Stimulated activated CD8-positive, alpha-beta memory T cell treated with anti-CD3 and anti-CD28 coated beads, Interleukin-12 subunit alpha, Interleukin-12 subunit beta, amount 100 ng/mL, for 24 hours (primary cell): ENCODE results near the gene SORCS2.

Source experiments
- DNase-seq: peaks from one replicate; pipeline ENCODE4 v3.0.0-alpha.2; 2020; ENCODE audit errors: extremely low read depth

SORCS2 gene

GRCh38 chr4:7244331-7244665 lies 52.0 kb downstream of the SORCS2 start:
- no peak for DNase-seq

GRCh38 chr4:7244751-7245320 lies 52.5 kb downstream of the SORCS2 start:
- DNase-seq, result no peak

- DNase-seq, result no peak
These were observed 55.2 kb downstream of the SORCS2 start for GRCh38 chr4:7247521-7247920.

GRCh38 chr4:7247946-7248345 lies 55.6 kb downstream of the SORCS2 start:
- no peak for DNase-seq

- no peak for DNase-seq
These were observed 56.5 kb downstream of the SORCS2 start for GRCh38 chr4:7248857-7249256.

GRCh38 chr4:7251321-7251720 lies 59.0 kb downstream of the SORCS2 start:
- DNase-seq, result no peak

- no peak for DNase-seq
These were observed 59.7 kb downstream of the SORCS2 start for GRCh38 chr4:7252051-7252450.

- no peak for DNase-seq
These were observed 60.4 kb downstream of the SORCS2 start for GRCh38 chr4:7252510-7253340.

- no peak for DNase-seq
These were observed 61.0 kb downstream of the SORCS2 start for GRCh38 chr4:7253341-7253700.

GRCh38 chr4:7253837-7254236 lies 61.5 kb downstream of the SORCS2 start:
- DNase-seq, result no peak

- no peak for DNase-seq
These were observed 62.6 kb downstream of the SORCS2 start for GRCh38 chr4:7254736-7255487.

GRCh38 chr4:7255488-7255881 lies 63.1 kb downstream of the SORCS2 start:
- DNase-seq, result no peak

- DNase-seq, result no peak
These were observed 63.7 kb downstream of the SORCS2 start for GRCh38 chr4:7255996-7256395.

GRCh38 chr4:7256984-7257810 lies 64.9 kb downstream of the SORCS2 start:
- no peak for DNase-seq

- DNase-seq, result no peak
These were observed 66.7 kb downstream of the SORCS2 start for GRCh38 chr4:7259039-7259438.

GRCh38 chr4:7260569-7260968 lies 68.2 kb downstream of the SORCS2 start:
- no peak for DNase-seq

- no peak for DNase-seq
These were observed 68.7 kb downstream of the SORCS2 start for GRCh38 chr4:7261087-7261486.

- no peak for DNase-seq
These were observed 69.2 kb downstream of the SORCS2 start for GRCh38 chr4:7261536-7261935.

GRCh38 chr4:7262134-7262533 lies 69.8 kb downstream of the SORCS2 start:
- no peak for DNase-seq

- no peak for DNase-seq
These were observed 70.8 kb downstream of the SORCS2 start for GRCh38 chr4:7263166-7263565.

GRCh38 chr4:7264694-7265093 lies 72.4 kb downstream of the SORCS2 start:
- DNase-seq, result no peak
